Measurements from ENCODE around the gene APAF1. TPM values are rescaled to one million over a fixed set of nuclear protein-coding genes. Genes with fewer than 3 reads are reported as not detected.

Gene APAF1
- total RNA-seq, 1 donor from 2014 or later, result 20.7 TPM

DNA sequence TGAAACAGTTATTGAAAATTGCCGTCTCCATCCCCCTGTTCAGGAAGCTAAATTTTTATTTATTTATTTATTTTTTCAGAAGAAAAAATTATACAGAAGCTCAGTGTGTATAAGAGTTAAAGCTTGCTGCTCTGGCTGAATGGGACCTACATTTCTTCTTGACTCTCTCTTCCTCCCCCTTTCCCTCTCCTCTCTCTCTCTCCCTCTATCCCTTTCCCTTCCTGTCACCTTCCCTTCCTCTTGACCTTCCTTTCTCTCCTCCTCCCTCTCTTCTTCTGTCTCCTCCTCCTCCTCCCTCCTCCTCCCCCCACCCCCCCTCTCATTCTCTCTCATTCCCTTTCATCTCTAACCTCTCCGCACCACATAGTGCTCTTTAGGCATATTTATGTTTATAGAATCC is 39.1 kb downstream of the APAF1 start:
- DNase-seq, result no peak
- Mint-ChIP-seq H3K4me1 (peaks cover under 1% of the 10 kb centered on the region), H3K9me3 (no peaks in the 10 kb centered on the region), H3K27me3 (no peaks in the 10 kb centered on the region), H3K36me3 (ENCODE audit: low read depth) (peaks cover 52% of the 10 kb centered on the region), H3K27ac (no peak overlapping the region), H3K4me3 (no peak overlapping the region)
- intact Hi-C loops (cut with micrococcal nuclease), result no loop called here

DNA sequence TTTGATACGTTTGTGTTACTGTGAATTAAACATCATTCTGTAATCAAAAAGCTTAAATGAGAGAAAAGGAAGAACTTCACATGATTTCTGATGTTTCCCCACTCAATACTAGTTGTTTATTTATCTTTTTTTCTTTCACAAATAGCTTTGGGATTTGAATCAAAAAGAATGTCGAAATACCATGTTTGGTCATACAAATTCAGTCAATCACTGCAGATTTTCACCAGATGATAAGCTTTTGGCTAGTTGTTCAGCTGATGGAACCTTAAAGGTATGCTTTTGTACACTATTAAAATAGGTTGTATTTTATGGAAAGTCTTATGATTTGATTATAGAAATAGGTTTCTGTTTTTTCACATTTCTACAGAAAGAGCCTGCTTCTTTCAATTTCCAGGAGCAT is 41.5 kb downstream of the APAF1 start:
- Mint-ChIP-seq H3K36me3 (ENCODE audit: low read depth) (peaks cover 50% of the 10 kb centered on the region), H3K4me3 (no peak overlapping the region), H3K27ac (no peak overlapping the region), H3K4me1 (peaks cover 7% of the 10 kb centered on the region), H3K9me3 (no peaks in the 10 kb centered on the region), H3K27me3 (no peaks in the 10 kb centered on the region)
- intact Hi-C loops (cut with micrococcal nuclease), result no loop called here
- no peak for DNase-seq

DNA sequence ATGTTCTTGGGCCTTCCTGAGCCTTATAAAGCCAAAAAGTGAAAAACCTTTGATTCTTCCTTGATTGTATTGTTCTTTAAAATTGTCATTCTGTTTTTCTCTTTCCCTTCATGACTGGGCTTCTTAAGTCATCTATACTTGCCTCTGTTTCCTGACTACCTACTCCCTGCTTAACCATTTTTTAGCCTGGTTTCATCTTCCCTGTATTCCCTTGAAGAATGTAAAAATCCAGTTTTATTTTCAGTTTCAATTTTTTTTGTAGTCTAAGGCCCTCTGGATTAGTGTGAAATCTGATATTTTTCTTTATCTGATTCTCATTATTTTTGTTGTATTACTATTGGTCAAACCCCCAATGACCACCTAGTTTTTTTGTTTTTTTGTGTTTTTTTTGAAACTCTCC is 46.3 kb downstream of the APAF1 start:
- DNase-seq, result no peak
- H3K9me3 Mint-ChIP-seq, result no peaks in the 10 kb centered on the region
- intact Hi-C loops (cut with micrococcal nuclease), result no loop called here
- no peak overlapping the region for H3K4me3 Mint-ChIP-seq
- H3K4me1 Mint-ChIP-seq, result peaks cover 16% of the 10 kb centered on the region
- no peak overlapping the region for H3K27ac Mint-ChIP-seq
- peaks cover 54% of the 10 kb centered on the region for H3K36me3 Mint-ChIP-seq (ENCODE audit: low read depth)
- H3K27me3 Mint-ChIP-seq, result no peaks in the 10 kb centered on the region

DNA sequence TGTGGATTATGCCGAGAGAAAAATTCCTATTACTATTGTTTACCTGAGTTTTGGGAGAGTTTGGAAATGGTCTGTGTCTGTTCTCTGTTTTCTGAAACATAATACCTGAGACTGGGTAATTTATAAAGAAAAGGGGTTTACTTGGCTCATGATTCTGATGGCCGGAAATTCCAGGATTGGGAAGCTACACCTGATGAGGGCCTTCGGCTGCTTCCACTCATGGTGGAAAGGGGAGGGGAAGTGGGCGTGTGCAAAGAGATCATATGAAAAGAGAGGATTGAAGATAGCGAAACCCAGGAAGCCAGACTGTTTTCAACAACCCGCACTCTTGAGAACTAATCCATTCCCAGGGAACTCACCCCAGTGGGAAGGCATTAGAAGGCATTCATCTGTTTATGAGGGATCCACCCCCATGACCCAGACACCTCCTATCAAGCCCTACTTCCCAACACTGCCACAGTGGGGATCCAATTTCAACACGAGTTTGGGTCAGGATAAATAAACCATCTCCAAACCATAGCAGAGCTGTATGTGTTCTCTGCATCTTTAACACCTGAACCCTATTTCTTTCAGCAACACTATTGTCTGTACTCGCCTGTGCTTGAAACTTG is 51.1 kb downstream of the APAF1 start:
- Mint-ChIP-seq H3K9me3 (no peaks in the 10 kb centered on the region), H3K27ac (no peak overlapping the region), H3K4me3 (no peak overlapping the region), H3K27me3 (no peaks in the 10 kb centered on the region), H3K4me1 (peaks cover 19% of the 10 kb centered on the region), H3K36me3 (ENCODE audit: low read depth) (peaks cover 56% of the 10 kb centered on the region)
- intact Hi-C loops (cut with micrococcal nuclease), result loop anchor here (5.0 kb wide), 1 partner anchor 241 kb away; no protein-coding TSS in a partner anchor
- no peak for DNase-seq

DNA sequence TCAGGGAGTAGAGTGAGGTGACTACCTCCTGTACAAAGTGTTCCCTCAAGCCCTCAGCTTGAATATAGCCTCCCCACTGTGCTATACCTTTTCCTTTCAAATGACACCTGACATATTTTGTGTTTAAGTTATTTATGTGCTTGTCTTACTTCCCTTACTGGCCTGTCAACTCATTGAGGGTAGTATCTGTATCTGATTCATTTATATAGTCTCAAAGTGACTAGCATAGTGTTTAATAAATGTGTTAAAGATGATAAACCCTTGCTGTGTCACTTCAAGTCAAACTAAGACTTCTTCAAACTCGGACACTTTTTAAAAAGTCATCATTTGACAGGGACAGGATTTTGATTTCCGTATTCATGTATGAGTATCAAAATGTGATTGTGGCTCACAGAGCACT is 52.1 kb downstream of the APAF1 start:
- Mint-ChIP-seq H3K4me3 (no peak overlapping the region), H3K27ac (no peak overlapping the region), H3K9me3 (no peaks in the 10 kb centered on the region), H3K27me3 (no peaks in the 10 kb centered on the region), H3K4me1 (peaks cover 12% of the 10 kb centered on the region), H3K36me3 (ENCODE audit: low read depth) (peaks cover 50% of the 10 kb centered on the region)
- no peak for DNase-seq
- intact Hi-C loops (cut with micrococcal nuclease), result loop anchor here (5.0 kb wide), 1 partner anchor 240 kb away; no protein-coding TSS in a partner anchor

DNA sequence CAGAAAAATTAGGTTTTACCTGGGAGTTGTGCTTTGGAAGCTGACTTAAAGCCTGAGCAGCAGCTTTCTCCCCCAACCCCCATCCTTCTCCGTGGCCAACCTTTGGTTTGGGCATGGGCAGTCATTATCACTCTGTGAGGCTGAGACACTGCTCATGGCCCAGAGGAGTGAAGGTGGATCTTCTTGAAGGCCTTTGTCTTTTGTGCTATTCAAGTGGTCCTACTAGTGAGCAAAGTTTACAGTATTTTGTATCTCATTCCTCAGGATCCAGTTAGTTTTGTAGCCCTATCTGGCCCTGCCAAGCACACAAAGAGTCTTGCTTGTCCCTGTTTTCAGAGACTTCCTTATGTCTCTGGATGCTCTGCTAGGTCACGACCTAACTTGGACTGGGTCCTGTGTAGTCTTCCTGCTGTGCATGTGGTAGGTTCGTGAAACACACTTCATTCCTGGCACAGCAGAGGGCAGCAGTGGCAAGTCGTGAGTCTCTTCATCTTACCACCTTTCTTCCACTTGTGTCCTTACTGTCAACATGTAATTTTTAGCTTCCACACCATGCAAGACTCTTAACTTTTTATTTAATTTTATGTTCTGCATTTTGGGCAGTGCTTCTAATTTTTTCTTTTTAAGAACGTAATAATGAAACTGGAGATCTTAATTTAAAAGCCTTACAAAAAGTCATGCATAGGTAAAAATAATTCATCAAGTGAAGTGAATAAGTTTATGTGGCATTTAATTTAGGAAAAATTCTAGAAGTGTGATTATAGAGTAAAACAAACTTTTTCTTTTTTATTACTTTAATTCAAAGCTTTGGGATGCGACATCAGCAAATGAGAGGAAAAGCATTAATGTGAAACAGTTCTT is 53.7 kb downstream of the APAF1 start:
- DNase-seq, result peak; percentile 83
- peak overlapping the region; percentile 25 for H3K27ac Mint-ChIP-seq
- peaks cover 10% of the 10 kb centered on the region for H3K4me1 Mint-ChIP-seq
- H3K27me3 Mint-ChIP-seq, result no peaks in the 10 kb centered on the region
- intact Hi-C loops (cut with micrococcal nuclease), result loop anchor here (1.0 to 5.0 kb wide), 3 partner anchors 44 to 299 kb away; no protein-coding TSS in a partner anchor
- H3K9me3 Mint-ChIP-seq, result no peaks in the 10 kb centered on the region
- H3K36me3 Mint-ChIP-seq (ENCODE audit: low read depth), result peaks cover 37% of the 10 kb centered on the region
- no peak overlapping the region for H3K4me3 Mint-ChIP-seq

DNA sequence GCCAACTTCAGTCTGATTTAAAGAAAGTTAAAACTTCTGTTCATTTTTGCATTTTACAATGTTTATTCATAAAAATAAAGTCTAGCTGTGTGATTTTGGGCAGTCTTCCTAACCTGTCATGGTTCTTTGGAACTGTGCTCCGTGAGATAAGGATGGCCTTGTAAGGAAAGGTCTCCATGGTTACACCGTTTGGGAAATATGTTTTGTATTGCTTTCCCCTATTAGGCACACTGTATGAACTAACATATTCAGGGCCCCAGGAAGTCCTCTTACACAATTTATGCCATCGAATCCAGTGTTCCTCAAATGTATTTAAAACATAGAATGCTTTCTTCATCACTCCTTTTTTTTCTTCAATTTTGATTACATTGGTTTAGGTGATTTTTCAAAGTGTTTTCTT is 54.5 kb downstream of the APAF1 start:
- H3K27ac Mint-ChIP-seq, result no peak overlapping the region
- no peaks in the 10 kb centered on the region for H3K9me3 Mint-ChIP-seq
- DNase-seq, result no peak
- peaks cover 8% of the 10 kb centered on the region for H3K4me1 Mint-ChIP-seq
- intact Hi-C loops (cut with micrococcal nuclease), result loop anchor here (1.0 to 5.0 kb wide), 3 partner anchors 44 to 299 kb away; no protein-coding TSS in a partner anchor
- H3K36me3 Mint-ChIP-seq (ENCODE audit: low read depth), result peaks cover 32% of the 10 kb centered on the region
- H3K27me3 Mint-ChIP-seq, result no peaks in the 10 kb centered on the region
- H3K4me3 Mint-ChIP-seq, result no peak overlapping the region

DNA sequence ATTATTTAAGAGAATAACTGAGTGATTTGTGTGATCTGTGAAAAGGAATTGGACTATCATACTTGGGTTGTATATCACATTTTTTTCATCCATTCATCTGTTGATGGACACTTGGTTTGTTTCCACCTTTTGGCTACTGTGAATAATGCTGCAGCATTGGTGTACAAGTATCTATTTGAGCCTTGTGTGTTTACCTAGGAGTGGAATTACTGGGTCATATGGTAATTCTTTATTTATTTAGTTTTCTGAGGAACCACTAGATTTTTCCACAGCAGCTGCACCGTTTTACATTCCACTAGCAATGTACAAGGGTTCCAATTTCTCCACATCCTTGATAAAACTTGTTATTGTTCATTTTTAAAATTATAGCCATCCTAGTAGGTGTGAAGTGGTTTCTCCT is 56.1 kb downstream of the APAF1 start:
- intact Hi-C loops (cut with micrococcal nuclease), result no loop called here
- DNase-seq, result no peak
- peaks cover 24% of the 10 kb centered on the region for H3K36me3 Mint-ChIP-seq (ENCODE audit: low read depth)
- no peaks in the 10 kb centered on the region for H3K27me3 Mint-ChIP-seq
- peaks cover 7% of the 10 kb centered on the region for H3K4me1 Mint-ChIP-seq
- H3K27ac Mint-ChIP-seq, result no peak overlapping the region
- H3K4me3 Mint-ChIP-seq, result no peak overlapping the region
- no peaks in the 10 kb centered on the region for H3K9me3 Mint-ChIP-seq

DNA sequence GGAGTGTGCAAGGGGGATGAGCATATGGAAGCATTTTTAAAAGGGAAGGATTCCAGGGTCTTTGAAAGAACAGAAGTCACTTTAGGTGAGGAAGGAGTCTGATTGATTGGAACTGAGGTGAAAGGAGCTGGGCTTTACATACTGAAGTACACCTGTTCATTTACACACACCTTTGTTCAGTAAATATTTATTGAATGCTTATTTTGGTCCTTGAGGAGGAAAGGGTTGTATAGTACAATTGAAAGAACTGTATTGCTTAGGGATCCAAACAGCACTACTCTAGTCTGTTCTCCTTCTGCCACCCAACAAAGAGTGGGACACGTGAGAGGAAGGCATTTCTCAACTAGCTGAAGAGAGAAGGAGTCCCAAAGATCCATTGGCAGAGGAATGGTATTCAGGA is 63.9 kb downstream of the APAF1 start:
- H3K27me3 Mint-ChIP-seq, result no peaks in the 10 kb centered on the region
- peaks cover 3% of the 10 kb centered on the region for H3K4me1 Mint-ChIP-seq
- no peak for DNase-seq
- H3K9me3 Mint-ChIP-seq, result no peaks in the 10 kb centered on the region
- H3K36me3 Mint-ChIP-seq (ENCODE audit: low read depth), result peaks cover 31% of the 10 kb centered on the region
- H3K27ac Mint-ChIP-seq, result no peak overlapping the region
- no peak overlapping the region for H3K4me3 Mint-ChIP-seq
- intact Hi-C loops (cut with micrococcal nuclease), result no loop called here

DNA sequence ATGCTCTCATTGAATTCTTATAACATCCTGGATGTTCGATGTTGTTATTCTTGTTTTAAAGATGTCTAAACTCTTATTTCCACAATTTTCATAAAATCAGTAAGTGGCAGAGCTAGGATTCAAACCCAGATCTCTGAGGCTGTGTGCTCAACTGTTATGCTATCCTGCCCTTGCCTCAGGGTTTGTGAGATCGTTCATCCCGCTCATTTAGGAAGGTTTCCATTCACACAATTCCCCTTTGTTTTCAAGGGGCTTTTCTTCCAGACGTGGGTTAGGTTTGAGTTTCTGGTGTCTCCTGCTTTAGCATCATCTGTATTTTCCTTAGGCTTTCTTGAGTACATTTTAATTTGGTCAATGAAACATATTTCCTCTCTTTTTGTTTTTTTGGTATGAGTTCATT is 69.3 kb downstream of the APAF1 start:
- H3K9me3 Mint-ChIP-seq, result no peaks in the 10 kb centered on the region
- H3K4me1 Mint-ChIP-seq, result peaks cover 1% of the 10 kb centered on the region
- peaks cover 48% of the 10 kb centered on the region for H3K36me3 Mint-ChIP-seq (ENCODE audit: low read depth)

DNA sequence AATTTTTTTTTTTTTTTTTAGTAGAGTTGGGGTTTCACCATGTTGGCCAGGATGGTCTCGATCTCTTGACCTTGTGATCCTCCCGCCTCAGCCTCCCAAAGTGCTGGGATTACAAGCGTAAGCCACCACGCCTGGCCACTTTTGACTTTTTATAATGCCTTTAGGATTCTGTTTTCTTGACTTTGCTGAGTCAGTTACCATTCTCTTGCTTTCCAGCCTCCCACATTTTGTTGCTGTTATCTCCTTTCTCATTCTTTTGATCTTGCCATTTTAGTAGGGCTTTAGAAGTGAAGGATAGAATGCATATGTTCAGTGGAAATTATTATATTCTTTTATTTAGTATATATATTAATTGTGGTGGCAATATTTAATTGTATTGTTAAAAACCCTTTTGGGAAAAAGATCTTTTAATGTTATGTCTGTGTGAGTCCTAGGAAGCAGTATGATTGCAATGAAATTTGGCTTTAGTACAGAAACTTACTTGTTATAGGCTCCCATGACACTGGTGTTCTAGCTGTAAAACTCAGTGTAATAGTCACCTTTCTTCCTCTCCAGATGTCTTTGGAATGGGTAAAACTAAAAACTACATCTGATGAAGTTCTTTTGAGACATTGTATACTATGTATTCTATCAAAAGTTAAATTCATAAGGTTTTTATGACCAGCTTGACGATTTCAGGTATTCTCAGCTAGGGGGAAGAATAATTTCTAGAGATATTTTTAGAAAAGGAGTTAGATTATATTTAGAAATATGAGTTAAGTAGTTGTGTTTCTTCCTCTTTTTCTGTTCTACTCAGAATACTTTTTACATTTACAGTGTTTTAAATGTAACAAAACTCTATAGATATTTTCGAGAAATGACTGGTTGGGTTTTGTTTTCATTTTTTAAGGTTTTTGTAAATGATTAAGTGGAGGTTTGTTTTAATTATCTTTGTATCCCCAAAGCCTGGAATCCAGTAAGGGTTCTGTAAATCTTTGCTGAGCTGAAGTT is 74.7 kb downstream of the APAF1 start:
- H3K4me3 Mint-ChIP-seq, result no peak overlapping the region
- H3K4me1 Mint-ChIP-seq, result peaks cover 7% of the 10 kb centered on the region
- no peak overlapping the region for H3K27ac Mint-ChIP-seq

More for the DNA sequence above, 69.3 kb downstream of the APAF1 start:
- no peaks in the 10 kb centered on the region for H3K27me3 Mint-ChIP-seq
- no peak overlapping the region for H3K4me3 Mint-ChIP-seq
- no peak for DNase-seq
- no peak overlapping the region for H3K27ac Mint-ChIP-seq
- intact Hi-C loops (cut with micrococcal nuclease), result no loop called here

DNA sequence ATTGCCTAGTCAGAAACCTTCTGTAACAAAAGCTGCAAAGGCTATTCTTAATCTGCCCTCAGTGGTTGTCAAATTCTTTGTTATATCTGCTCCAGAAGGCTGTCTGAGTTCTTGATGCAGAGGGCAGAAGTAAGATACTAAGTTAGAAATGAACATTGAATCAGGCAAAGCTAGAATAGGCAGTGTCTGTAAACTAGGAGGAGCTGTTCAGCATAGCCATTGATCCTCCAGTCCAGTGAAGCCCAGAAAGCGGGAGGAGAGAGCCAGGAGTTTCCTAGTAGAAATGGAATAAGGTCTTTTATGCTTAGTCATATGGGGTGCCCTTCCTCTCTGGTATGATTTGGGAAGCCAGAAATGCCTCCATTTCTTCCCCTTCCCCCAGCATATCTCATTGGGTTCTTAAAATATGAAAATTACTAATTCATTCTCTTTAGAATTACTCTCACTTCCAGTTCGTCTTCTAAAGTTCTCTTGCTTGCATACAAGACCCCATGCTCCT is 76.2 kb downstream of the APAF1 start:
- Mint-ChIP-seq H3K36me3 (ENCODE audit: low read depth) (peaks cover 41% of the 10 kb centered on the region), H3K27me3 (no peaks in the 10 kb centered on the region), H3K4me1 (peaks cover 15% of the 10 kb centered on the region), H3K9me3 (no peaks in the 10 kb centered on the region), H3K4me3 (no peak overlapping the region), H3K27ac (no peak overlapping the region)
- DNase-seq, result no peak
- intact Hi-C loops (cut with micrococcal nuclease), result loop anchor here (10.0 kb wide), 1 partner anchor 154 kb away; no protein-coding TSS in a partner anchor

More for the DNA sequence above, 74.7 kb downstream of the APAF1 start:
- Mint-ChIP-seq H3K9me3 (no peaks in the 10 kb centered on the region), H3K27me3 (no peaks in the 10 kb centered on the region), H3K36me3 (ENCODE audit: low read depth) (peaks cover 43% of the 10 kb centered on the region)
- no peak for DNase-seq
- intact Hi-C loops (cut with micrococcal nuclease), result loop anchor here (10.0 kb wide), 1 partner anchor 155 kb away; no protein-coding TSS in a partner anchor

Data from activated CD4-positive, alpha-beta T cell treated with anti-CD3 and anti-CD28 coated beads, Interleukin-2, amount 10 ng/mL, durations not matched to agents 24 days and 14 days (primary cell).